NCI-H774 (cell line): ENCODE measurements around the gene EIF4A2.
A peak's percentile ranks its signal among the peaks of the same experiment; 100 is the strongest.

Experiments used
- DNase-seq: peaks from one replicate; lab custom pipeline; 2025; lab: John Stamatoyannopoulos, UW

Gene EIF4A2

DNA sequence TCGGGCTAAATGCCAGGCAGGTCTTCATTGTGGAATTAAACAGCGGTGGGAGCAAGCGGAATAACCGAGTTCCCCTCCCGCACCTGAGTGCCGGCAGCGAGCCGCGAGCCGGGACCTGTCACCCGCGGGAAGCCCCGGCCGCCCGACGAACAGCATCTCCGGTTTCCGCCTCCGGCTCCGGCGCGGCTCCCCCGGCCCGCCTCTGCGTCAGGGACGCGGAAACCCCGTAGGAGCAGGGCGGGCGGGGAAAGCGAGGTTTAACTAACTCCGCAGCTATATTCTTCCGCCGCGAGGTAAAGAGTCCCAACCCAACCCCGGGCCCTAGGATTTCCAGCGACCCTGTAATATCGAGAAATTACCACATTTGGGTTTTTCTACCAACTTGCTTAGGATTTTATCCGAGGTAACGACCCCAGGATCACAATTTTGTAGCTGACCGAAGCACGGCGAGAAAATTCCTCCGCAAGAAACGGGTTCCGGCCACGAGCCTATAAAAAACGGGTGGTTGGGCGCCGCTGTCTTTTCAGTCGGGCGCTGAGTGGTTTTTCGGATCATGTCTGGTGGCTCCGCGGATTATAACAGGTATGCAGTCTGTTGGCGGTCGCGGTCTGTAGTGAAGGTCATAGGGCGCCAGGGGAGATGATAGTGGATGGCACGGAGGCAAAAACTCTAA, at the start of gene EIF4A2:
EIF4A2 (plus strand) TSS at position 520 of the 673 bp plus-strand sequence; CDS start at position 554, 34 bp downstream.
- peak; percentile 97 for DNase-seq

DNA sequence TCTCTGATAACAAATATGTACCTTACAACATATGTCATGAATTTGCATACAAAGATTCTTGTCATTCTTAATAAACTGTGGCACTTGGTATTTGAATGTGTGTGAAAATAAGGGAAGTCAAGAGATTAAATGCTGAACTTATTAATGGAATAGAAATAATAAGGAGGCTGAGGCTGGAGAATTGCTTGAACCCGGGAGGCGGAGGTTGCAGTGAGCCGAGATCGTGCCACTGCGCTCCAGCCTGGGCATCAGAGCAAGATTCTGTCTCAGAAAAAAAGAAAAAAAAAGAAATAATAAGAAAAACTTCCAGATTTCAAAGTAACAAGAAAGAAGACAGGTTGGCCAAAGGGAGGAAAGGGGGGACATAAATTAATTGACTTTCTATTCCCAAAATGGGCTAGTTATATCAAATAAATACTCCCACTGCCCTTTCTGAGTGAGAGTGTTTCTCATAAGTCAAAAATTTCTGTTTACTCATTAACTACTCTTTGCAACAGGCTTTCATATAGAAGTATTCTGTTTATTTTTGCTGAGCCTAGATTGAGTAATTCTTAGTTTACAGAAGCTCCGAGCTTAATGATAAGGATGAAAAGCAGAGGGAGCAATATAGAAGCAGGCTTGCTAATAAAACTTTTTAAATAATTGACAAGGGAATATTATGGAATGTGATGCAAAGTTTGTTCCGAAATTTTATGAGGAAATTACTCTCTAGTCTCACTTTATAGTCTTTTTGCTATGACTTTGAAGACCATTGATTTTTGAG, 40.6 kb upstream of the EIF4A2 start:
- DNase-seq, result no peak

DNA sequence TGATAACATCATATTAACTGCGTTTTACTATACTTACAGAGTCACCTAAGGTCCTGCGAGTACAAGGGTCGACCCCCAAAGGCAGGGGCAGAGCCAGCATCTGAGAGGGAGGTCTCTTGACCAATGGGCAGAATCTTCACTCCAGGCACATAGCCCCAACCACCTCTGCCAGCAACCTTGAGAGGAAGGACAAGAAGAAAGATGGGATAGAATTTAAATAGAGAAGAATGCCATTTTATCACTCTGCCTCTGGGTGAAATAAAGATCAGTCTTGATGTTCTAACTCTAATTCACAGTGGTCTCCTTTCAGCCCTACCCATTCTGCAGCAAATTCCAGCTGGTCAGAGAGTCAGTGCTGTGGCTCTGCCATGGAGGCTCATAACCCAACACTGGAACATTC, 39.7 kb upstream of the EIF4A2 start:
- no peak for DNase-seq

DNA sequence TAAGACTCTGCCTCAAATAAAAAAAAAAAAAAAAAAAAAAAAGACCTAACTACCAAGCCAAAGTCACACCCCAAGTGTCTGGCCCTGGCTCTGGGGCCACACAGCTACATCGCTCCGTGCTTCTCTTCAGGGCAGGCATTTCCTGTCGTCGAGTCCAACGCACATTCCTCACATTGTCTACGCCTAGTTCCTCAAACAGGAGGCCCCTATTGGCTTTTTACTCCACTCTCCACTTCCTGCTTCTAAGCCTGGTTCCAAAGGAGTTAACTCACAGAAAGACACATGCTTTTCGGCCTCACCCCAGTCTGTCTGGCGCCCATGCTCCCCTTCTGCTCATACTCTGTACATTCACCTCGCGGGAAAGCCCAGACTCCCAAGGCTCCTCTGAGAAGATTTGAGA, 37.4 kb upstream of the EIF4A2 start:
- no peak for DNase-seq

DNA sequence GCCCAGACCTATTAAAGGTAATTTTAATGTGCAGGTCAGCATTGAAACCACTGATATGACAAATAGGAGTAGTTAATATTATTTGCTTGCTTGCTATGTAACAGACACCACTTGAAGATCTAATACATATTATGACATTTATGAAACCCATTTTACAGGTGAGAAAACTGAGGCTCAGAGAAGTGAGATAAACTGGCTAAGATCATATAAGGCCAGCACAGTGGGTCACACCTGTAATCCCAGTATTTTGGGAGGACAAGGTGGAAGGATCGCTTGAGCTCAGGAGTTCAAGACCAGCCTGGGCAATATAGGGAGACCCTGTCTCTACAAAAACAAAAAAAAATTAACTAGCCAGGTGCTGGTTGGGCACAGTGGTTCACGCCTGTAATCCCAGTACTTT, 33.1 kb upstream of the EIF4A2 start:
- DNase-seq, result no peak

DNA sequence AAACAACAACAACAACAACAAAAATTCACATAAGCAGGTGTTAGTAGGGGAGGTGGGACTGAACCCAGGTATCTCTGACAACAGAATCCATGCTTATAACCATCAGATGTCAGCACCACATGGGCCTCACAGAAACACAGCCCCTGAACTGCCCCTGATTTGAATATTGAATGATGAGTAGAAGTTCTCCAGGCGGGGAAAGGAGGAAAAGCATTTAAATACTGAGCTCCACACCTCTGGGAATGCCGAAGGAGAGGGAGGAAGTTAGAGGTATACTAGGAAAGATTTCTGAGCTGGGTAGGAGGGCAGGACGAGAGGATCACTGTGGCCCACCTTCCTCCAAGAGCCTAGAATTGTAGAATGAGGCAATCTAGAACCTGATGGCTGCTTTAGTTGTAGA, 31.9 kb upstream of the EIF4A2 start:
- no peak for DNase-seq

DNA sequence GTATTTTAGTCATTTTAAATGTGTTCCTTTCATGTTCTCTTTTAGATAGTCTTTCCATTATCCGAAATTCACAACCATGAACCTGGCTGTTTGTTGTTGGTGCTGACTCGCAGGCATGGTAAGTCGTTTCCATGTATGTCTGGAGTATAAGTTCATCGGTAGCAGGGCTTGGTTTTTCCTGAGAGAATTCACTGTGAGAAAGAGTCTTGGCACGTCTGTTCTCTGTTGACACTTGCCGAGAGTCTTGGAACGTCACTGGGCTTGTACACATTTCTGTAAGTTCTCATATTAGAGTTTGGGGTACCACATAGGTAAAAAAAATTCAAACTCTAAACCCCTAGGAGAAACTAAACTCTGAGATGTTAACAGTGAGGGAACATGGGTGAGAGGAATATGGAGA, 29.4 kb upstream of the EIF4A2 start:
- no peak for DNase-seq

DNA sequence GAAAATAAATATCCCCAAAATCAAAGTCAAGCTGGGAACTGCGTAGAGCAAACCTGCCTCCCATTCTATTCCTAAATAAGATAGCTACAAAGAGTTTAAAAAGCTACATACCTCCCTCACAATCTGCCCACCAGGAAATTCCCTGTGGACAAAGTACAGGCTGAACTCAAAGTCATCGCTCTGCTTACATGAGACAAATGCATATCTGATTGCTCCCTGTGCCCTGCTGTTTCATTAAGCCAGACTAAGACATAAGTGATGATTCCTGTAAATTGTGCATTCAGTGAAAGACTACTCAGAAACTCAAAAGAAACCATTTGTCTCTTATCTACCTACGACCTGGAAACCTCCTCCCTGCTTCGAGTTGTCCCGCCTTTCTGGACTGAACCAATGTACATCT, 28.5 kb upstream of the EIF4A2 start:
- no peak for DNase-seq

DNA sequence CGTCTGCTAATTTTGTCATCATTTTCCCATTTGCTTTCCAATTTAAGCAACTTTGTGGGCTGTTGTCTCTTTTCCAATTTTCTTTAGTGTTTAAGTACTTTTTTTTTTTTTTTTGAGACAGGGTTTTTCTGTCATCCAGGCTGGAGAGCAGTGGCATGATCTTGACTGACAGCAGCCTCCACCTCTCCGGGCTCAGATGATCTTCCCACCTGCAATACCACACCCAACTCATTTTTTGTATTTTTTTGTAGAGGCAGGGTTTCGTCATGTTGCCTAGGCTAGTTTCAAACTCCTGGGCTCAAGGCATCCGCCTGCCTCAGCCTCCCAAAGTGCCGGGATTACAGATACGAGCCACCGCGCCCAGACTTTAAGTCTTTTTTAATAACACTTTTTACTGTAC, 26.2 kb upstream of the EIF4A2 start:
- no peak for DNase-seq

DNA sequence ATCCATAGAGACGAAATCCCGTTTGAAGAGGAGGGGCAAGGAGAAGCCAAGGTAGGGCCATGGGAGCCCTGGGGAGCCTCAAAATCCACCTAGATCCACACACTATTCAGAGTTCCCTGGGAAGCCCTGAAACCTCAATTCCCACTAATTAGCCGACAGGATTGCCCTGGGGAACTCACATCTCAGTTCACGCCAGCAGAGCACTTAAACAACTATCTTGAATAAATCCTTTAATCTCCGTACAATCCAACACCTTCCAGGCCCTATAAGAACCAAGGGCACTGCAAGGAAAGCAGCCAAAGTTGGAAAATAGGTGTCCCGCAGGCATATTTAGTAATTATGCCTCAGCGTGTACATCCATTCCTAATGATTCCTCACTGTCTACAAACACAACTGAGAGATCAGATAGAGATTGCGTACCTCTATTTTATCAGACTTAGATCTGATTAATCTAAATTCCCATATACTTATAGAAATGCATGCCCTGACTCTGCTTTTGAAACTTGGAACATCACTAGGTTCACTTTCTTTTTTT, 25.6 kb upstream of the EIF4A2 start:
- no peak for DNase-seq

DNA sequence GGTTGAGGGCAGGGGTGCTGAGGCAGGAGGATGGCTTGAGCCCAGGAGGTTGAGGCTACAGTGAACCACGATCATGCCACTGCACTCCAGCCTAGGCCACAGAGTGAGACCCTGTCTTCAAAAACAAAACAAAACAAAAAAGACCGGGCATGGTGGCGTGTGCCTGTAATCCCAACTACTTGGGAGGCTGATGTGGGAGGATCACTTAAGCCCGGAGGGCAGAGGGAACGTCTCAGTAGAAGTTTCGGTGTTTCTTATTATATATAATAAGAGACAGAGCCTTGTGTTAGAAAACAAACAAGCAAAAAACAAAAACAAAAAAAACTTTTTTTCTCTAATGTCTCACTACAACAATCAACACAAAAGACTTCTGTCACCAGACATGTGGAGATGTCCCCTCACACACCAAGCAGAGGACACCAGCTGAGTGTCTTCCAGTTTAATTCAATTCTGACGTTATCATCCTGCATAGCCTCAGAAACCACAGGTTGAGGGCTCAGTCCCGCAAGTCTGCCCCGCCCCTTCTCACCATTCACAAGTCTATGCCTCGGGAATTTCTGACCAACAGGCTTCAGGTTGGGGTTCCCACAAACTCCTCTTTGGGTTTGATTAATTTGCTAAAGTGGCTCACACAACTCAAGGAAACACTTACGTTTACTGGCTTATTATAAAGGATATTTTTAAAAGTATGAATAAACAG, 24.0 kb upstream of the EIF4A2 start:
- DNase-seq, result no peak

DNA sequence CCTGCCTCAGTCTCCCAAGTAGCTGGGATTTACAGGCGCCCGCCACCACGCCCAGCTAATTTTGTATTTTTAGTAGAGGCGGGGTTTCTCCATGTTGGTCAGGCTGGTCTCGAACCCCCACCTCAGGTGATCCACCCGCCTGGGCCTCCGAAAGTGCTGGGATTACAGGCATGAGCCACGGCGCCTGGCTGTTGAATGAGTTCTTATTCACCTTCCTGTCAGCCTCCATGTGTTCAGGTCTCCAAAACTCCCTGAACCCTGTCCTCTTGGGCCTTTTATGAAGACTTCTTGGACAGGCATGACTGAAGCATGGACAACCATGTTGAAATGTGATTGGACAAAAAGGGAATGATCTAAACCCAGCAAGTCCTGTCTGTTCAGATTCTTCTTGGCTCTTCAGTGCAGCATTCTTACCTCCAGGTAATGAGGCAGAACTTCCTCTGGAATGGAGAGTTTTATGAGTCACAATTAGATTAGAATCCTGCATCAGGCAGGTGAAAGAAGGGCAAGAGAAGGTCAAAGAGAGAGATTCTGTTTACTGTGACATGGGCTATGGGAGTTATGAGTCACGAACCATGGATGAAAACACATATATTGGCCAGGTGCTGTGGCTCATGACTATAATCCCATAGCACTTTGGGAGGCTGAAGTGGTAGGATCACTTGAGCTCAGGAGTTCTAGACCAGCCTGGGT, 23.1 kb upstream of the EIF4A2 start:
- no peak for DNase-seq

DNA sequence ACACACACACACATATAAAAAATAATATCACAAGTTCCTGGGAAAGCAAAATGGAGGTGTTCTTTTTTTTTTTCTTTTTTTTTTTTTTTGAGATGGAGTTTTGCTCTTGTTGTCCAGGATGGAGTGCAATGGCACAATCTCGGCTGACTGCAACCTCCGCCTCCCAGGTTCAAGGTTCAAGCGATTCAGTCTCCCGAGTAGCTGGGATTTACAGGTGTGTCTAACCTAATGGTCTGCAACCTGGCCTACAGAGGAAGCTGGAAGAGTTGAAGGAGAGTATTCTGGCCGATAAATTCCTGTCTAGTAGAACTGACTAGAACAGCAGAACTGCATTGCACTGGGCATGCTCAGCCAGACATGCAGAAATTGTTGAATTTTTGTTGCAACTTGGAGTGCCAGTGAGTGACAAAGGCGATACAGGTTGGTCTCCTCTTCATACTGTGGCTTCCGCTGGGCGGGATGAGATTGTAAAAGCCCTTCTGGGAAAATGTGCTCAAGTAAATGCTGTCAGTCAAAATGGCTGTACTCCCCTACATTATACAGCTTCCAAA, 22.4 kb upstream of the EIF4A2 start:
- no peak for DNase-seq

DNA sequence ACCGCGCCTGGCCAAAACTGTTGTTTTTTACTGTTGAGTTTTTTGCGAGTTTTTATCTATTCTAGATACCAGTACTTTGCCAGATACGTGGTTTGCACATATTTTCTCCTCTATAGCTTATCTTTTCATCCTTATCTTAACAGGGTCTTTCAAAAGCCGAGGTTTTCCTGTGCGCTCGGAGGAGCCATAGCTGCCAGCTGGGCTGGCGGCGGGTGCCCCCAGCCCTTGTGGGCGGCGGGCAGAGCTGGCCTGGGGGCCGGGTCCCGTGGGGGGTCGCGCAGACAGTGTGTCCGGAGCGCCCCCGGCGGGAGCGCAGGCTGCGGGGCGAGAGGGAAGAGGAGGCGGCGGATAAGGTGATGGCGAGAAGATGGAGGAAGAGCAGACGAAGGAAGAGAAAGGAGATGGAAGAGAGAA, 11.1 kb upstream of the EIF4A2 start:
- DNase-seq, result no peak

DNA sequence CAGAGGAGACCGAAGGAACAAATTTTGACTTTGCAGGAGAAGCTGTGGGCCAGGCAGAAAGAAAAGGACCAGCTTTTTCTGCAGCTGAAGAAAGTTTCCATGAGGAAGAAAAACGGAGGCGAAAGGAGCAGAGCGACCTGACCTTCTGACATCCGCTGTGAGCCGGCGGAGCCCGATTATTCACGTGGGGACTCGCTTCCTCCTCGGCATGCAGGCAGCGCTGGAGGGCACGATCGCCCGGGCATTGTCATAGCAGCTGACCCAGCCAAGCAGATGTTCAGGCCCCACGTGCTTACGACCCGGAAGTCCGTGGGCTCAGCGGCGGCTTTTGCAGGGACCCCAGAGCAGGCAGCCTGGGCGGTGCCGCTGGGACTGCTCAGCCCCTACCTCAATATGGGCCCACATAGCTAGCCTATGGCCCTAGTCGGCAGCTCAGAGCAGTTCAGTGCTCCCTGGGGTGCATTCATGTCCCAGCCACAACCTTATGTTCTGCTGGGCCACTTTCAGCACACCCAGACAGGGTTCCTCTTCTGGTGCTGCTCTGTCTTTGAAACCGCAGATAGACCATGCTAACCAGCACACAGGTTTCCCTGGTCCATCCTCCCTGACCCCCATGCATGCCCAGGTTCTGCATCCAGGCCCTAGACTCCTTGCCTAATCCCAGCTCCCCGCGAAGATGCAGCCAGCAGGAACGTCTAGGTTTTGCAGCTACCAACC, 10.5 kb upstream of the EIF4A2 start:
- DNase-seq, result peak; percentile 23

DNA sequence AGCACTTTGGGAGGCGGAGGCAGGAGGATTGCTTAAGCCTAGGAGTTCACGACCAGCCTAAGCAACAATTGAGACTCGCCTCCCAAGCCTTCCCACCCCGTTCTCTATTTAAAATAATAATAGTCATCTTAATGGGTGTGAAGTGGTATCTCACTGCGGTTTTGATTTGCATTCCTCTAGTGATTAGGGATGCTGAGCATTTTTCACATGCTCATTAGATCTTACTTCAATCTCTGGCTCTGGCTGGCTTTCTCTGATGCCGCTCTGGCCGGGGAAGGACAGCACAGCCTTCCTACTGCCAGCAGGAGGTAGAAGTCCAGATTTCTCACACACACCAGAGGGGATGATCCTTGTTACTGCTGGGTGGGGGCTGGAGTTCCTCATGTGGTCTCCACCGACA, 7.4 kb upstream of the EIF4A2 start:
- DNase-seq, result no peak

DNA sequence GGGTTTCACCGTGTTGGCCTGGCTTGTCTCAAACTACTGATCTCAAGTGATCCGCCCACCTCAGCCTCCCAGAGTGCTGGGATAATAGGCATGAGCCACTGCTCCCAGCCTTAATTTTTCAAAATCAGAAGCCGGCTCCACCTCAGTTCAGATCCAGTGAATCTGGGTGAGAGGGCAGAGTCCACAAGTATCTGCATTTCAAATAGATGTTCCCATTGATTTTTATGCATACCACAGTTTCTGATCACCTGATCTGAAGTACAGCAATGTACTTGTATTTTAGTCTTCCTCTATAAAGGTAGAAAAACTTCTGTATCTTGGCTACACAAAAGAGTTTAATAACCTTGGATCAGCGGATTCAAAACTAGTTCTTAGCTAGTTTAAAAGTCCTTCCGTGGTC, 4.2 kb upstream of the EIF4A2 start:
- DNase-seq, result no peak

DNA sequence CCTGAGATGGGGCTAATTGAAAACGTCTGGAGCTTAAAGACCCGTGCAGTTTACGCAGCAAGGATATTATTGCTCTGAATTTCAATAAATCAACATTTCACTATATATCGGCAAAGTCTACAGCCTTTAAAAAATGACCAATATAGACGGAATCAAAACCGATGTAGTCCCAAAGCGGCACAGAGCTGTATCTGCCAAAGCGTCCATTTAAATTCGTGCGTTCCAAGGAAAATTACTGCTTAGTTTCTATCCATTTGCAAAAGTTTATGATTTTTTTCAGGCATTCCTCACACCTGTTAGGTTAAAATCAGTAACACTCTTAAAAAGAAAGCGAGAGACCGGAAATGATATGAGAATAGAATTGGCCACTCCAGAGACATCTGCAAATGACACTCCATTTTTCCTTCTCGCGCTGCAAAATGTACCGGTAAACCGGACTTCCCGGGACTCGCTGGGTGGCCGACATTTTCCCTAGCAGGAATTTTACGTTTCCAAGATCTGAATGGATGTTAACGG, 777 bp upstream of the EIF4A2 start:
- no peak for DNase-seq

DNA sequence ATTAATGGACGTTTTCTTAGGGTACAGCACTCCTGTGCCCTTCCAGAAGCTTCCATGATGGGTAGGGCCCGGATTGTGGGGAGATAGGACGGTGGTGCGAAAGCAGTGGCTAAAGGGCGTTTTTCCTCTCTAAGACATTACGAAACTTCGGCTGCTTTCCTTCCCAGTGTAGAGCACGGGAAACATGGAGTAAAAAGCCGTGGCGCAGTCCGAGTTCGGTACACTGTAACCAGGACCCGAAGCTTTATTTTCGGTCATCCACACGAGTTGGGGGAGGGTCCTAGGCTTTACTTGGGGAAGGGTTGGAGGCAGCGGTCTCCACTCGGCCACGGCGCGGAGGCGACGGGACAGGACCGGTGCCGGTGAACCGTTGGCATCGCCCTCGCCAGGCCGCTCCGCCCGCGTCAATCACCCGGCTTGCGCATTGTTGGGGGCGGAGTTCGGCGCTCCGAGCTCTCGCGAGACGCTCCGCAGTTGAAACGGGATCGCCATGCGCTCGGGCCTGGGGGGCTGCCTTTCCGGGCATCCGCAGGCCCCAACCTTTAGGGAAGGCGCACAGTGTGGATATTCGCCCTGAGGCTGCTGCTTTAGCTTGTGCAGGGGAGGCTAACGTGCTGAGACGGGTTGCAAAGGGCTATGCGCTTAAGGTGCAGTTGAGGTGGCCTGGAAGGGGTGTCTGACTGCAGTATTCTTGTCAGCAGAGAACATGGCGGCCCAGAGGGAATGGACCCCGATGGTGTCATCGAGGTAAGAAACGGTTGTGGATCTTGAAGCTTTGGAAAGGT, 546 bp downstream of the EIF4A2 start:
- peak; percentile 91 for DNase-seq

DNA sequence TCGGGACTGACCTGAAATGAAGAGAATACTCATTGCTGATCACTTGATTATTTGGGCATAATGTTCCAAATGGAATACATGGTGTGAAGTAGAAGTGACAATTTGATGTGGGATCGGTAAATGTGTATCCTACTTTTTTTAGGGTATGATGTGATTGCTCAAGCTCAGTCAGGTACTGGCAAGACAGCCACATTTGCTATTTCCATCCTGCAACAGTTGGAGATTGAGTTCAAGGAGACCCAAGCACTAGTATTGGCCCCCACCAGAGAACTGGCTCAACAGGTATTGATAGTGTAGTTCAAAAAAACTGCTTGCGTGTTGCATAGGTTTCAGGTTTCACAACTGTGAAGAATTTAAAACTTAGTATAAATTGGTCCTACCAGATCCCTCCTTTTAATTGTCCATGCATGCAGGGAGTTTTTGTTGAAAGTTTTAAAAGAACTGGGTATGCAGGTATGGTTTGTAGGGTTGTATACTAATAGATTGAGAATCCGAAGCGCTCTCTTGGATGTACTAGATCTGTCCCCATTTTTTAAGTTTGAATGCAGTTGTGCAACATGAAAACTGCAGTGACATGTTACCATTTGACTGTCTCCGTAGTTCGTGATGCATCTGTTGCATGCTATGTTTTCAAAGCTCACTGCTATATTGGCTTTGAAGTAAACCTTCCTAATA, 1.6 kb downstream of the EIF4A2 start:
- DNase-seq, result no peak
